Neuron (in vitro differentiated cells): ENCODE measurements around the gene PSEN1.

Experiments
- H2AFZ ChIP-seq: one replicate; pipeline ENCODE4 v1.6.1; 2013; ENCODE audit warnings: low read depth, mild to moderate bottlenecking, inconsistent platforms, low read length, moderate library complexity
- H3K27me3 ChIP-seq: one replicate; pipeline ENCODE4 v1.6.1; 2013; ENCODE audit warnings: low read length; ENCODE audit not compliant: insufficient read depth
- H3K36me3 ChIP-seq: one replicate; pipeline ENCODE4 v1.6.1; 2013; ENCODE audit warnings: low read length; ENCODE audit not compliant: insufficient read depth
- H3K4me1 ChIP-seq: one replicate; pipeline ENCODE4 v1.6.1; 2013; ENCODE audit warnings: low read length; ENCODE audit not compliant: insufficient read depth
- H3K4me3 ChIP-seq: 2 replicates; pipeline ENCODE4 v1.5.1; 2013; ENCODE audit warnings: mild to moderate bottlenecking, low read length, moderate library complexity
- H3K9me3 ChIP-seq: one replicate; pipeline ENCODE4 v1.6.1; 2013; ENCODE audit warnings: low read length

Gene PSEN1

DNA sequence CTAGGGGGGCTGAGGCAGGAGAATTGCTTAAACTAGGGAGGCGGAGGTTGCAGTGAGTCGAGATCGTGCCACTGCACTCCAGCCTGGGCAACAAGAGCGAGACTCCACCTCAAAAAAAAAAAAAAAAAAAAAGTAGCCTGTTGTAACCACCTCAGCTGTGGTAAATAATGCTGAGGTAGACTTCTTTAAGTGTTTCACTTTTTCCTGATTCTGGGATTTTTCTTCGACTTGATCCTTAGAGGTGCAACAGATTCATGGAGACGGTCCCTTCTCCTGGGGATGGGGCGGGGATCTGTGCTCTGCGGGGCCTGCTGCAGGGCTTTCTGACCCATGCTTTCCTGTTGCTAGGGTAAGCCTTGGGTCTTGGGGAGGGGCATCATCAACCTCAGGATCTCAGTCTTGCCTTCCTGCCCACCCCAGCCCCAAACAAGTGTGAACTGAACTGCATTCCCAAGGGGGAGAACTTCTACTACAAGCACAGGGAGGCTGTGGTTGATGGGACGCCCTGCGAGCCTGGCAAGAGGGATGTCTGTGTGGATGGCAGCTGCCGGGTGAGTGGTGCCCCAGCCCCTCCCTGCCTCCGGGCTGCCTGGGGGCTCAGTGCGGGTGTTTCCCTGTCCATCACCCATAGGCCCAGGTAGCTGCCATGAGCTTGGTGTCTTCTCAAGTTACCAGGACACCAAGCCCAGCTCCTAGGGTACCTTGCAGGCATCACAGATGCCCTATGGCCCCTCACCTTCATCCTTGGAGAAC lies 113.4 kb downstream of the PSEN1 start:
- Histone ChIP-seq H2AFZ (no peak overlapping the region), H3K9me3 (no peaks in the 10 kb centered on the region), H3K27me3 (no peaks in the 10 kb centered on the region), H3K36me3 (no peaks in the 10 kb centered on the region), H3K4me3 (no peak overlapping the region), H3K4me1 (no peaks in the 10 kb centered on the region)

DNA sequence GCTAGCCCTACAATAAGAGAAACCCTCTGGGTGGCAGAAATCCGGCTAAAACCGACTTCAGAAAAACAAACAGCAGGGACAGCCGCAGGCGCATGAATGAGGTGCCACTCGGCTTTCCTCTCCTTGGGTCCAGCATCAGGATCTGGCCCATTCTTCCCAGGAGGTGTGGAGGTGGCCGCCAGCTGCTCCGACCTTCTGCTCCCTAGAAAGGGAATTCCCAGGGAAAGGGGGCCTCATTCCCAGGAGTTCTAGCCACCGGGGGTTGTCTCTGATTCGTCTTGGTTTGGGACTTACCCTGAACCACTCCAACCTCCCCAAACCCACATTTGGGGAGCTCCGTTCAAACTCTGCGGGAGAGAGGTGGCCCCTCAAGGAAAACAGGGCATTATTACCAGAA lies 114.0 kb downstream of the PSEN1 start:
- Histone ChIP-seq H3K4me3 (no peak overlapping the region), H3K36me3 (no peaks in the 10 kb centered on the region), H3K27me3 (no peaks in the 10 kb centered on the region), H2AFZ (no peak overlapping the region), H3K4me1 (no peaks in the 10 kb centered on the region), H3K9me3 (no peaks in the 10 kb centered on the region)

DNA sequence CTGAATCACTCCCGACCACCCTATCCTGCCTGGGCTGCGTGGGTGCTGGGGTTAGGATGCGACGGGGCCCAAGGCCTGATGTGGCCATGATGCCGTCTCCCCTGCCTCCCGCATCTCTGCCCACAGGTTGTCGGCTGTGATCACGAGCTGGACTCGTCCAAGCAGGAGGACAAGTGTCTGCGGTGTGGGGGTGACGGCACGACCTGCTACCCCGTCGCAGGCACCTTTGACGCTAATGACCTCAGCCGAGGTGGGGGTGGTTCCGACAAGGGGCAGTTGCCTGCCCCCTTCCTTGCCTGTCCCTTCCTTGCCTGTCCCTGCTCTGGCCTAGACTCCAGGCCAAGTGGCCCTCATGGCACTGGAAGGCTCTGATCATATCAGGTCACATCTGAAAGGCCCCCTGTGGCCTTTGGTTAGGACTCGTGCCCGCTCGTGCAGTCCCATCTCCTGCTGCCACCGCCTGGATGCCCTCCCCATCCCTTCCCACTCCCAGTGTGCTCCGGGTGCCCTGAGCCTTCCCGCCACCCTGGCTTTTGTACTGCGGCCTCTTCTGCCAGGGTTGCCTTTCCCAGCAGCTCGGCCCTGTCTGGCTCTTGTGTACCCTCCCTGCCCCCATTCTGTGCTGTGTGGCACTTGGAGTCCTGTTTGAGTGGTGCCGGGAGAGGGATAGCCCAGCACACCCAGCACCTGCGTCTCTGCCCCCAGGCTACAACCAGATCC lies 114.6 kb downstream of the PSEN1 start:
- Histone ChIP-seq H2AFZ (no peak overlapping the region), H3K36me3 (no peaks in the 10 kb centered on the region), H3K27me3 (no peaks in the 10 kb centered on the region), H3K4me3 (no peak overlapping the region), H3K9me3 (no peaks in the 10 kb centered on the region), H3K4me1 (no peaks in the 10 kb centered on the region)

DNA sequence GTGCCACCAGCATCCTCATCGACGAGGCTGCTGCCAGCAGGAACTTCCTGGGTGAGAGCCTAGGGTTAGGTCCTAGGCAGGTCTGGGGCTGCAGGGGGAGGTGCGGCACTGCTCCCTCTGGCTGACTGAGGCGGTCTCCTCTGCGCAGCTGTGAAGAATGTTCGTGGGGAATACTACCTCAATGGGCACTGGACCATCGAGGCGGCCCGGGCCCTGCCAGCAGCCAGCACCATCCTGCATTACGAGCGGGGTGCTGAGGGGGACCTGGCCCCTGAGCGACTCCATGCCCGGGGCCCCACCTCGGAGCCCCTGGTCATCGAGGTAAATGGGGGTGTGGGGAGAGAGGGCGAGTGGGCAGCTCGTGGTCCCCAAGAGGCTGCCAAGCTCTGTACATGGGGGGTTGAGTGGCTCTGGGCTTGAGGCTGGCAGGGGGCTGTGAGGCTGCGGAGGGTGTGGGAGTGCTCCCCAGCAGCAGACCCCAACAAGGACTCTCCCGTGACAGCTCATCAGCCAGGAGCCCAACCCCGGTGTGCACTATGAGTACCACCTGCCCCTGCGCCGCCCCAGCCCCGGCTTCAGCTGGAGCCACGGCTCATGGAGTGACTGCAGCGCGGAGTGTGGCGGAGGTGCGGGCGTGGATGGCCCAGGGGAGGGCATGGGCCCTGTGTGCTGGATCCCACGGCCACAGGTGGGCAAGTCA lies 115.4 kb downstream of the PSEN1 start:
- Histone ChIP-seq H3K9me3 (no peaks in the 10 kb centered on the region), H3K27me3 (no peaks in the 10 kb centered on the region)

DNA sequence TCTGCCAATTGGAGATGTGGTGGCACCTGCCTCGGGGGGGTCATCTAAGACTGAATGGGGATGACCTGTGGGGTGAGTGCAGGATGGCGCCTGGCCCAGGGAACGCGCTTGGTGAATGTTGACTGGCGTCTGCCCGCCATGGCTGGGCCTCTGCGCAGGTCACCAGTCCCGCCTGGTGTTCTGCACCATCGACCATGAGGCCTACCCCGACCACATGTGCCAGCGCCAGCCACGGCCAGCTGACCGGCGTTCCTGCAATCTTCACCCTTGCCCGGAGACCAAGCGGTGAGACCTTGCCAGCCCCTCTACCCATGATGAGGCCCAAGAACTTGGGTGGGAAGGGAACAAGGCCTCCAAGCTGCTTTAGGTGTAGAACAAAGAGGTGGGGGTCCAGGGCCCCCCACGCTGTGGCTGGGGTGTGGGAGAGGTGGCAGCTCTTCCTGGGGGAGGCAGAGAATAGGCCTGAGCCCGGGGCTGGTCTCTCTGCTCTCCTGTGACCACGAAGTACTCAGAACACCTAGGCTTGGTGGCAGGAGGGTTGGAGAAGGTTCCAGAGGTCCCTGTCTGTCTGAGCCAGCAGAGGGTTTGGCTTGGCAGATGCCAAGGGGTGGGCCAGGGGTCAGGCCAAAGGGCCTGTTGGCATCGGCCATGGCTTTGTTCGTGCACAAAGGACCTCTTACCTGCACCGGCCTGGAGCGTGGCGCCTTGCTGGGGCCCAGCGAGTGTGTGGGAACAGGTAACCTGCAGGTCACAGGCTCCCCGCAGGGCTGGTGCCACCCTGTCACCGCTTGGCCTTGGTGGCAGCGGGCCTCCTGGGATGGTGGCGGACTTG lies 116.4 kb downstream of the PSEN1 start:
- no peak overlapping the region for H2AFZ ChIP-seq
- no peaks in the 10 kb centered on the region for H3K4me1 ChIP-seq
- H3K9me3 ChIP-seq: no peaks in the 10 kb centered on the region
- H3K27me3 ChIP-seq: no peaks in the 10 kb centered on the region
- no peaks in the 10 kb centered on the region for H3K36me3 ChIP-seq
- no peak overlapping the region for H3K4me3 ChIP-seq

More for the DNA sequence above, 115.4 kb downstream of the PSEN1 start:
- no peaks in the 10 kb centered on the region for H3K36me3 ChIP-seq
- no peak overlapping the region for H2AFZ ChIP-seq
- H3K4me1 ChIP-seq: no peaks in the 10 kb centered on the region
- no peak overlapping the region for H3K4me3 ChIP-seq

DNA sequence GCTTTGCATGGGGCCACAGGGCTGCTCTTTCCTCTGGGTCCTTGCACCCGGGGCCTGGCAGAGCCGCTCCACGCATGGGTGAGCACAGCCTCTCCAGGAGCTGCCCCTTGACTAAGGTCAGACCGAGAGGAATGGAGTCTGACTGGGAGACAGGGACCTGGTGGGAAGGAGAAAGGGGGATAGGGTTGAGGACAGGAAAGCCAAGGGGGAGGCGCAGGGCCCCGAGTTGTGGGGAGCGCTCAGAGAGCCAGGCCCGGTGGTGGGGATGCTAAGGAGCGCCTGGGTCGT lies 117.0 kb downstream of the PSEN1 start:
- no peaks in the 10 kb centered on the region for H3K36me3 ChIP-seq

DNA sequence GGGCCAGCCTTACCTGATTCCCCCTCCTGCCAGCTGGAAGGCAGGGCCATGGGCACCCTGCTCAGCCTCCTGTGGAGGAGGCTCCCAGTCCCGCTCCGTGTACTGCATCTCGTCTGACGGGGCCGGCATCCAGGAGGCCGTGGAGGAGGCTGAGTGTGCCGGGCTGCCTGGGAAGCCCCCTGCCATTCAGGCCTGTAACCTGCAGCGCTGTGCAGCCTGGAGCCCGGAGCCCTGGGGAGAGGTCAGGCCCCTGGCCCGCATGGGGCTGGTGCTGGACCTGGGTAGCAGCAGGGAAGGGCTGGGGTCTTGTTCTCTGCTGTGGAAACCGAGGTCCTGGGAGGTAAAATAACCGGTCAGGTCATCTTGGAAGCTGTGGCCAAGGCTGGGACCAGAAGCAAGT lies 117.4 kb downstream of the PSEN1 start:
- no peak overlapping the region for H2AFZ ChIP-seq
- no peak overlapping the region for H3K4me3 ChIP-seq
- H3K27me3 ChIP-seq: no peaks in the 10 kb centered on the region
- no peaks in the 10 kb centered on the region for H3K9me3 ChIP-seq
- no peaks in the 10 kb centered on the region for H3K36me3 ChIP-seq
- no peaks in the 10 kb centered on the region for H3K4me1 ChIP-seq

More for the DNA sequence above, 117.0 kb downstream of the PSEN1 start:
- Histone ChIP-seq H3K27me3 (no peaks in the 10 kb centered on the region), H3K9me3 (no peaks in the 10 kb centered on the region), H2AFZ (no peak overlapping the region), H3K4me3 (no peak overlapping the region), H3K4me1 (no peaks in the 10 kb centered on the region)

DNA sequence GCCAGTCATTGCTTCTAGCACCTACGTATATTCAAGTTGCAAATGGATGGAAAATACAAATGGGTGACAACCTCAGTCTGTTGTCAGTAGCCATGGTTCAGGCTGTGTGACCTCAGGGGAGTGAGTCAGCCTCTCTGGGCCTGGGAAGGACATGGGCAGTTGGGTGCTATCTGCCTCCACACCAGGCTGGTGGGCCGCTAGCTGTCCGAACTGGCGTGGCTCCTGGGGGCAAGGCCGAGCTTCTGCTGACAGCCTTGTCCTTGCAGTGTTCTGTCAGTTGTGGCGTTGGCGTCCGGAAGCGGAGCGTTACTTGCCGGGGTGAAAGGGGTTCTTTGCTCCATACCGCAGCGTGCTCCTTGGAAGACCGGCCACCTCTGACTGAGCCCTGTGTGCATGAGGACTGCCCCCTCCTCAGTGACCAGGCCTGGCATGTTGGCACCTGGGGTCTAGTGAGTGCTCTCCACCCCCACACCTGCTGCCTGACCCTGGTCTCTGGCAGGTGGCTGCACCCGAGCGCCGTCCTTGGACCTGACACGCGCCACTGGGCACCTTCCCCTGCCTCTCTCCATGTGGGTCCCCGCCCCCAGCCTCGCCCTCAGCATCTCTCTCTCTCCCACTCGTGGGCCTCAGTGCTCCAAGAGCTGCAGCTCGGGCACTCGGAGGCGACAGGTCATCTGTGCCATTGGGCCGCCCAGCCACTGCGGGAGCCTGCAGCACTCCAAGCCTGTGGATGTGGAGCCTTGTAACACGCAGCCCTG lies 118.1 kb downstream of the PSEN1 start:
- no peaks in the 10 kb centered on the region for H3K36me3 ChIP-seq
- H3K4me1 ChIP-seq: no peaks in the 10 kb centered on the region
- H3K9me3 ChIP-seq: no peaks in the 10 kb centered on the region
- no peak overlapping the region for H3K4me3 ChIP-seq
- no peaks in the 10 kb centered on the region for H3K27me3 ChIP-seq
- H2AFZ ChIP-seq: no peak overlapping the region

DNA sequence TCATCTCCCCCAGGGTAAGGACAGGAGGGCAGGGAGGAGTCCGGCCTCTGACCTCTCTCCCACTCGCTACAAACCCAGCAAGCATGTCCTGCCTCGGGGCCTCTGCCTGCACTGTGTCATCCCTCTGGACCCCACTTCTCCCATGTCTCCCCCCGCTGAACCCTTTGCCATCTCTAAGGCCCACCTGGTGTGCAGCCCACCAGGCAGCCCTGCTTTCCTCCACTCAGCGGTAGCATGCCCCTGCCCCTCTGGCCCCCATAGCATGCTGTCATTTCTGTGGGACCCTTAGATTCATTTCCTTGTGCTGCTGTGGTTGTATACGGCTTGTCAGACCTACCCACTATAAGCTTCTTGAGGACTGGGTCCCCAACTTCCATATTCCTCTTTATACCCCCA lies 118.7 kb downstream of the PSEN1 start:
- H3K27me3 ChIP-seq: no peaks in the 10 kb centered on the region
- no peak overlapping the region for H3K4me3 ChIP-seq
- no peaks in the 10 kb centered on the region for H3K9me3 ChIP-seq

DNA sequence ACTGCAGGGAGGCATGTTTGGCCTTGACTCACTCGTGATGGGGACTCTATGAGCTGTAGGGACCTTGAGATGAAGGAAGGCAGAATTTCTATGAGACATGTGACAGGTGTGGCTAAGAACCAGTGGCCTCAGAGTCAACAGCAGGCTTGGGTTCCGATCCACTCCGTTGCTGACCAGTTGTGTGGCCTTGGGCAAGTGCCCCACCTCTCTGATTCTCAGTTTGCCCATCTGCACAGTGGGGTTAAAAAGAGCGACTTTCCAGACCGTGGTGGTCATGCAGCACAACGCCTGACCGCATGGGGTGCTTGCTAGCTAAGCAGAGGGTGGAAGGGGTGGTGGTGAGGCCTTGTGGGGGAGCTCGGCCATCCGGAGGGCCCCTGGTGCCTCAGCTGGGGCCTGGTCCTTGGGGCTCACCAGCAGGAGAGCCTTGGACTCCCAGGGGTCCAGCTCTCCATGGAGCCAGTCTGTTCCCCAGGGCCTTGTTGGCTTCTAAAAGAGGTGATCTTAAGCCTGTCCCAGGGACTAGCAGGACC lies 119.5 kb downstream of the PSEN1 start:
- H3K36me3 ChIP-seq: no peaks in the 10 kb centered on the region
- H3K27me3 ChIP-seq: no peaks in the 10 kb centered on the region
- no peak overlapping the region for H3K4me3 ChIP-seq
- no peak overlapping the region for H2AFZ ChIP-seq
- H3K9me3 ChIP-seq: no peaks in the 10 kb centered on the region
- peaks cover 6% of the 10 kb centered on the region for H3K4me1 ChIP-seq

More for the DNA sequence above, 118.7 kb downstream of the PSEN1 start:
- Histone ChIP-seq H2AFZ (no peak overlapping the region), H3K4me1 (no peaks in the 10 kb centered on the region), H3K36me3 (no peaks in the 10 kb centered on the region)

DNA sequence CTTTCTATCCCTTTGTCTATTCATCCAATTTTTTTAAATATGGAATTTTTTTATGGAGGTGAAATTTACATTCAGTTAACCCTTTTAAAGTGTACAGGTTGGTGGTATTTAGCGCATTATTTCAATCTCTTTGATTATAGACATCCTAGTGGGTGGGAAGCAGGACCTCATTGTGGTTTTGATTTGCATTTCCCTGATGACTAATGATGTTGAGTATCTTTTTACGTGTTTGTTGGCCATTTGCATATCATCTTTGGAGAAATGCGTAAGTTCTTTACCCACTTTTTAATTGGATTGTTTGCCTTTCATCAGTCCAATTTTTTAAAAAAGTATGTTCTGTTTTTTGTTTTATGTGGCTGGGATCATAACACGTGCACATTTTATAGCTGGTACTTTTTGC lies 121.8 kb downstream of the PSEN1 start:
- Histone ChIP-seq H3K4me3 (no peak overlapping the region), H3K36me3 (no peaks in the 10 kb centered on the region), H3K4me1 (peaks cover 17% of the 10 kb centered on the region), H2AFZ (no peak overlapping the region), H3K9me3 (no peaks in the 10 kb centered on the region), H3K27me3 (no peaks in the 10 kb centered on the region)
